Loucy (cell line): Measurements from ENCODE around the gene TNFAIP8.

Experiments
- CTCF ChIP-seq: fragments of 200-600 bp; sonication (generic); conservative IDR thresholded peaks from 2 replicates; pipeline ENCODE4 v1.5.1; 2014; ENCODE audit warnings: mild to moderate bottlenecking, antibody characterized with exemption, low read length
- EZH2phosphoT487 ChIP-seq: fragments of 200-600 bp; IDR thresholded peaks from 2 replicates; pipeline ENCODE4 v1.6.1; 2018; ENCODE audit warnings: antibody characterized with exemption, mild to moderate bottlenecking, moderate library complexity, borderline replicate concordance

- TF ChIP-seq CTCF (no peak), EZH2phosphoT487 (no peak)
These were observed 2.6 kb upstream of the TNFAIP8 start for GRCh38 chr5:119353213-119353612.
